HG02642 (cell line): Measurements from ENCODE around the gene PRAMEF20.

Source experiments
- ATAC-seq: cut with Tn5 transposase; IDR thresholded peaks from one replicate; pipeline ENCODE4 v1.9.1; 2021; ENCODE audit warnings: mild to moderate bottlenecking; ENCODE audit not compliant: unreplicated experiment, poor library complexity

PRAMEF20 gene

GRCh38 chr1:13456904-13457532, 46.8 kb downstream of the PRAMEF20 start:
- ATAC-seq = no peak

- no peak for ATAC-seq
These were observed 51.7 kb downstream of the PRAMEF20 start for GRCh38 chr1:13461977-13462376.

GRCh38 chr1:13462682-13463081, 52.4 kb downstream of the PRAMEF20 start:
- ATAC-seq = no peak

GRCh38 chr1:13465515-13465914, 55.3 kb downstream of the PRAMEF20 start:
- ATAC-seq = no peak

GRCh38 chr1:13469343-13469742, 59.1 kb downstream of the PRAMEF20 start:
- ATAC-seq = no peak
